Measurements from ENCODE around the gene ATF2.

DNA sequence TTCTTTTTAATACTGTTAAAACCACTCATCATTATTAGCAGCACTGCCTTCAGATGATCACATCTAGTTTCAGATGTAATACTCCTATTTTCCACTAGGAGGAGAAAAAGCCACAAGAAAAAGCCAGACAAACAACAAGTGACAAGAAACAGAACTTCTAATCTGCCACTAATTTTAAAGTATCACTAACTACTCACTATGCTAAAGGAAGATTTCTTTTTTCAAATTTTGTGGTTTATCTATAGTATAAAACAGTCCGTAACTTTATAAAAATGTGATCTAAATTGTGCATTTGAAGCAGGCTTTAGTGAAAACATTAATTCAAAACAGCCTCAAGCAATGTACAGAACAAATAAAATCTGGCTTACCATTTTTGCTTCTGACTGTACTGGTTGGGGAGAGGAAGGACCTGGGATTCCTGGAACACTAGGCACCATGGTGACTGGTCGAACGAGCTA is 56.8 kb downstream of the ATF2 start:
- TF ChIP-seq SP1 (IDR thresholded peaks at IDR 0.05) (no peak), FOXK2 (IDR thresholded peaks at IDR 0.05) (no peak), SUZ12 (IDR thresholded peaks at IDR 0.05) (no peak), BHLHE40 (IDR thresholded peaks at IDR 0.05; ENCODE audit: borderline replicate concordance) (no peak), FOXM1 (IDR thresholded peaks at IDR 0.05; ENCODE audit: borderline replicate concordance) (no peak)
- TF ChIP-seq, protein P1, sequence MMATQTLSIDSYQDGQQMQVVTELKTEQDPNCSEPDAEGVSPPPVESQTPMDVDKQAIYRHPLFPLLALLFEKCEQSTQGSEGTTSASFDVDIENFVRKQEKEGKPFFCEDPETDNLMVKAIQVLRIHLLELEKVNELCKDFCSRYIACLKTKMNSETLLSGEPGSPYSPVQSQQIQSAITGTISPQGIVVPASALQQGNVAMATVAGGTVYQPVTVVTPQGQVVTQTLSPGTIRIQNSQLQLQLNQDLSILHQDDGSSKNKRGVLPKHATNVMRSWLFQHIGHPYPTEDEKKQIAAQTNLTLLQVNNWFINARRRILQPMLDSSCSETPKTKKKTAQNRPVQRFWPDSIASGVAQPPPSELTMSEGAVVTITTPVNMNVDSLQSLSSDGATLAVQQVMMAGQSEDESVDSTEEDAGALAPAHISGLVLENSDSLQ (IDR thresholded peaks at IDR 0.05), result no peak

Measured in HEK293T (cell line).